A549 (cell line): ENCODE results near the gene DCAF11. TPM values are rescaled to one million over a fixed set of nuclear protein-coding genes. Genes with fewer than 3 reads are reported as not detected.
A peak's percentile ranks its signal among the peaks of the same experiment; 100 is the strongest.

Experiments used
- ATAC-seq, 2 experiments: fragments of 200-7000 bp in 1 of 2; fragments of >200 bp in 1 of 2; cut with Nextera tagmentation in 1 of 2; cut with Tn5 transposase in 1 of 2; 3 replicates each; pipeline versions ENCODE4 v1.8.0 to v1.9.1; 2018 to 2020; ENCODE audit warnings: mild to moderate bottlenecking in 1 of 2, moderate library complexity in 1 of 2
- CTCF ChIA-PET: fragments of 300-600 bp; sonication (Branson Sonifier 250); formaldehyde crosslinking; extraction: SDS; loops from one replicate; lab custom pipeline; 2021; ENCODE audit warnings: antibody characterized with exemption, inconsistent platforms; lab: Yijun Ruan, JAX
- POLR2A ChIA-PET: fragments of 350-600 bp; formaldehyde crosslinking; extraction: SDS; loops from one replicate; lab custom pipeline; 2021; ENCODE audit warnings: antibody characterized with exemption, inconsistent platforms; lab: Yijun Ruan, JAX
- DNase-seq, 2 experiments: peaks; one replicate each; pipeline versions ENCODE4 v3.0.0 to v3.0.0-alpha.2; 2011 to 2016; ENCODE audit warnings: low read depth in 1 of 2, low spot score in 1 of 2
- FAIRE-seq: peaks from 2 replicates; lab custom pipeline; 2011; peaks lifted over from hg19 to GRCh38; lab: Jason Lieb, UNC
- H3K27ac ChIP-seq, 2 experiments: fragments of >200 bp; sonication (Bioruptor Twin); formaldehyde crosslinking; 3 replicates each; pipeline ENCODE4 v1.5.1; 2016 to 2017
- H3K4me1 ChIP-seq: fragments of >200 bp; sonication (Bioruptor Twin); formaldehyde crosslinking; 3 replicates; pipeline ENCODE4 v1.6.1; 2016
- H3K4me2 ChIP-seq: fragments of >200 bp; sonication (Bioruptor Twin); formaldehyde crosslinking; 3 replicates; pipeline ENCODE4 v1.6.1; 2016
- H3K4me3 ChIP-seq: fragments of >200 bp; sonication (Bioruptor Twin); formaldehyde crosslinking; 3 replicates; pipeline ENCODE4 v1.5.1; 2016
- H3K9me3 ChIP-seq: fragments of >200 bp; sonication (Bioruptor Twin); formaldehyde crosslinking; 3 replicates; pipeline ENCODE4 v1.6.1; 2016
- CBX8 ChIP-seq: fragments of 200-600 bp; sonication (generic); IDR thresholded peaks from 2 replicates; pipeline ENCODE4 v1.6.1; 2016
- CEBPB ChIP-seq, 2 experiments: fragments of >200 bp in 1 of 2; sonication (Bioruptor Twin) in 1 of 2; formaldehyde crosslinking in 1 of 2; IDR thresholded peaks; 2 replicates each; pipeline ENCODE4 v1.6.1; 2012 to 2016
- CHD2 ChIP-seq: fragments of 150-350 bp; IDR thresholded peaks from 2 replicates; pipeline ENCODE4 v1.6.1; 2014; ENCODE audit warnings: low read length; ENCODE audit not compliant: partially characterized antibody
- EHMT2 ChIP-seq: fragments of 200-600 bp; sonication (generic); IDR thresholded peaks from 2 replicates; pipeline ENCODE4 v1.6.1; 2016; ENCODE audit warnings: antibody characterized with exemption, low read depth, mild to moderate bottlenecking, moderate library complexity
- EP300 ChIP-seq, 2 experiments: fragments of >200 bp; sonication (Bioruptor Twin); formaldehyde crosslinking; IDR thresholded peaks; 2 replicates in 1 of 2; 3 replicates in 1 of 2; pipeline ENCODE4 v1.6.1; 2016 to 2017
- FOSB ChIP-seq: fragments of 250-450 bp; sonication (Bioruptor Pico); IDR thresholded peaks from 2 replicates; pipeline ENCODE4 v1.5.0; 2020; ENCODE audit warnings: mild to moderate bottlenecking, moderate library complexity
- GATA3 ChIP-seq: IDR thresholded peaks from 2 replicates; pipeline ENCODE4 v1.6.1; 2012; ENCODE audit warnings: borderline replicate concordance
- HDAC2 ChIP-seq: fragments of 200-600 bp; sonication (generic); IDR thresholded peaks from 2 replicates; pipeline ENCODE4 v1.6.1; 2016
- JUN ChIP-seq, 2 experiments: fragments of >200 bp; sonication (Bioruptor Twin); formaldehyde crosslinking; IDR thresholded peaks; 2 replicates in 1 of 2; 3 replicates in 1 of 2; pipeline ENCODE4 v1.6.1; 2016 to 2017
- JUNB ChIP-seq: fragments of >200 bp; sonication (Bioruptor Twin); formaldehyde crosslinking; IDR thresholded peaks from 2 replicates; pipeline ENCODE4 v1.6.1; 2016
- KDM5A ChIP-seq: fragments of 200-600 bp; sonication (generic); IDR thresholded peaks from 2 replicates; pipeline ENCODE4 v1.6.1; 2016; ENCODE audit warnings: antibody characterized with exemption, mild to moderate bottlenecking
- MAZ ChIP-seq: fragments of 150-350 bp; IDR thresholded peaks from 2 replicates; pipeline ENCODE4 v1.6.1; 2014; ENCODE audit warnings: antibody characterized with exemption, low read depth, low read length, borderline replicate concordance
- MYC ChIP-seq: IDR thresholded peaks from 2 replicates; pipeline ENCODE4 v1.6.1; 2012; ENCODE audit warnings: mild to moderate bottlenecking, inconsistent platforms, low read length, improper control_type of control experiment, borderline replicate concordance
- NR3C1 ChIP-seq: fragments of >200 bp; sonication (Bioruptor Twin); formaldehyde crosslinking; IDR thresholded peaks from 3 replicates; pipeline ENCODE4 v1.6.1; 2017
- PHF8 ChIP-seq: fragments of 200-600 bp; sonication (generic); IDR thresholded peaks from 2 replicates; pipeline ENCODE4 v1.6.1; 2016; ENCODE audit warnings: low read depth, mild to moderate bottlenecking, antibody characterized with exemption, moderate library complexity, borderline replicate concordance
- POLR2A ChIP-seq: IDR thresholded peaks from 2 replicates; pipeline ENCODE4 v1.6.1; 2012; ENCODE audit warnings: mild to moderate bottlenecking, low read length
- SMC3 ChIP-seq: fragments of >200 bp; sonication (Bioruptor Twin); formaldehyde crosslinking; IDR thresholded peaks from 3 replicates; pipeline ENCODE4 v1.6.1; 2018; ENCODE audit warnings: inconsistent platforms
- TFCP2L1 ChIP-seq: fragments of 250-450 bp; sonication (Bioruptor Pico); IDR thresholded peaks from 2 replicates; pipeline ENCODE4 v1.5.0; 2021; ENCODE audit warnings: mild to moderate bottlenecking
- ZNF302 ChIP-seq: fragments of 250-450 bp; sonication (Bioruptor Pico); IDR thresholded peaks from 2 replicates; pipeline ENCODE4 v1.9.0; 2021; ENCODE audit warnings: inconsistent platforms, mild to moderate bottlenecking, moderate library complexity
- WGBS: methylation state at CpG from one replicate; pipeline ENCODE4 v1.1.6; 2017; ENCODE audit errors: missing lambda C conversion rate; 5-methylcytosine and 5-hydroxymethylcytosine counted together
- polyA plus RNA-seq, 4 experiments: library from polyadenylated mRNA; depleted of rRNA in 3 of 4; stranded (reverse); fragments of >200 nt; fragmentation: RNase III in 1 of 4; extraction: RNeasy Plus Mini Kit Qiagen cat#74134 plus additional on column Dnase treatment in 1 of 4; gene quantifications; 2 replicates in 3 of 4; 3 replicates in 1 of 4; pipeline ENCODE4 v1.2.3, GENCODE V29; 2011 to 2017
- TF ChIP-seq, protein P1 (sequence below): fragments of 200-600 bp; sonication (generic); IDR thresholded peaks from 2 replicates; pipeline ENCODE4 v1.6.1; 2016; ENCODE audit warnings: antibody characterized with exemption, mild to moderate bottlenecking, moderate library complexity
- TF ChIP-seq, protein P2 (sequence below): fragments of >200 bp; sonication (Bioruptor Twin); formaldehyde crosslinking; IDR thresholded peaks from 3 replicates; pipeline ENCODE4 v1.6.1; 2016
- TF ChIP-seq, protein P3 (sequence below): IDR thresholded peaks from 2 replicates; pipeline ENCODE4 v1.6.1; 2012; ENCODE audit warnings: low read depth, borderline replicate concordance
- TF ChIP-seq, protein P4 (sequence below): IDR thresholded peaks from 2 replicates; pipeline ENCODE4 v1.6.1; 2012

DCAF11 gene
- polyA plus RNA-seq, 2 of the 4 experiments (the other 2 are of a cell fraction): 27.9 to 30.7 TPM

DNA sequence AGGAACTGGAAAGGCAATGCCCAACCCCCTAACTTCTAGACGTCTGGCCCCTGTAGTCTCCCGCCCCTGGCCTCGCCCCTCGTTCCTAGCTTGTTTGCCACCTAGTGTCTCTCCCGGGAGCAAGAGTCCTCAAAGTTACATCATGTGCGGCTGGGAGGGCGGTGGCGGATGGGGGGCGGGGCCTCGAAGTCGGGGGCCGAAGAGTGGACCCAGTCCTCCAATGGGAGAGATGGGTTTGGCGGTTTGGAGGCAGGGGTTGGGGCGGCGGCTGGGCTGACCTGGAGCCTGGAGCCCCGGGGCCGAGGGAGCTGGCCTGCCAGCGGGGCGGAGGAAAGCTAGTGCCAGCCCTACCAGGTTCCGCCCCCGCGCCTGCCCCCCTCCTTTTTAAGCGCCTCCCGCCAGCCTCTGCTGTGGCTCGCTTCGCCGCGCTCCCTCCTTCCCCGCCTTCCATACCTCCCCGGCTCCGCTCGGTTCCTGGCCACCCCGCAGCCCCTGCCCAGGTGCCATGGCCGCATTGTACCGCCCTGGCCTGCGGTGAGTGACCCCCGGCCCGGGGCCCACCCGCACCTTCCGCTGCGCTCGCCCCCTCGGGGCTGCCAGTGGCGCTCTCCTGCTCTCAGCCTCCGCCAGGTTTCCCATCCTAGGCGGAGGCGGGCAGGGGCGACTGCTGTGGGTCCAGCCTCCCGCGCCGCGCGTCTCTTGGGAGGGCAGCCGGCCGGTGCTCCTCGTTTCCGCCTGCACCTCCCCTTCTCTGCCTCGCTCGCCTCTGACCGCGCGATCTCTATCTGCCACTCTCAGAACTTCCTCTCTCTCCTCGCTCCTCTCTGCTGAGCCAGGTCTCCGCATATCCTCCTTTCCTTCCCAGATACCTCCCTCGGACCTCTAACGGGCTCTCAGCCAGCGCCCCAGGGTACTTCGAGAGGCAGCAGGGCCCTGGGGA, 20.4 kb upstream of the DCAF11 start, which contains the start of gene PCK2:
Gene PCK2 (plus strand): TSS at position 411 of the 940 bp plus-strand sequence. CDS start 95 bp downstream, at position 506.
- peaks cover 18% of the 10 kb centered on the region for H3K4me1 ChIP-seq
- H3K9me3 ChIP-seq: no peaks in the 10 kb centered on the region
- peak; percentile 93 to 94 for ATAC-seq
- DNase-seq: peak; percentile 95 to 97
- H3K27ac ChIP-seq: peak within 1 kb of the TSS; percentile 95 to 100
- under 1% methylated on average over 35 of the region's 68 CpGs for WGBS
- peak within 1 kb of the TSS; percentile 89 for H3K4me2 ChIP-seq
- FAIRE-seq: no peak
- ChIA-PET CTCF (interaction anchor here (0.9 to 12.6 kb wide), 11 partner anchors 11 to 67 kb away, joined by 3 to 405 read pairs (median 4); partner anchors contain the start of genes CPNE6, IRF9 and PSME1), POLR2A (interaction anchor here (0.6 to 3.7 kb wide), 21 partner anchors 9 to 336 kb away, joined by 3 to 55 read pairs (median 6); partner anchors contain the start of genes CARMIL3, CPNE6, DCAF11 and EMC9)
- TF ChIP-seq MYC: no peak
- no peak for TF ChIP-seq EHMT2
- no peak for TF ChIP-seq KDM5A
- peak; percentile 27; the same call in 1 of the 2 replicates for TF ChIP-seq GATA3
- TF ChIP-seq, protein P1, sequence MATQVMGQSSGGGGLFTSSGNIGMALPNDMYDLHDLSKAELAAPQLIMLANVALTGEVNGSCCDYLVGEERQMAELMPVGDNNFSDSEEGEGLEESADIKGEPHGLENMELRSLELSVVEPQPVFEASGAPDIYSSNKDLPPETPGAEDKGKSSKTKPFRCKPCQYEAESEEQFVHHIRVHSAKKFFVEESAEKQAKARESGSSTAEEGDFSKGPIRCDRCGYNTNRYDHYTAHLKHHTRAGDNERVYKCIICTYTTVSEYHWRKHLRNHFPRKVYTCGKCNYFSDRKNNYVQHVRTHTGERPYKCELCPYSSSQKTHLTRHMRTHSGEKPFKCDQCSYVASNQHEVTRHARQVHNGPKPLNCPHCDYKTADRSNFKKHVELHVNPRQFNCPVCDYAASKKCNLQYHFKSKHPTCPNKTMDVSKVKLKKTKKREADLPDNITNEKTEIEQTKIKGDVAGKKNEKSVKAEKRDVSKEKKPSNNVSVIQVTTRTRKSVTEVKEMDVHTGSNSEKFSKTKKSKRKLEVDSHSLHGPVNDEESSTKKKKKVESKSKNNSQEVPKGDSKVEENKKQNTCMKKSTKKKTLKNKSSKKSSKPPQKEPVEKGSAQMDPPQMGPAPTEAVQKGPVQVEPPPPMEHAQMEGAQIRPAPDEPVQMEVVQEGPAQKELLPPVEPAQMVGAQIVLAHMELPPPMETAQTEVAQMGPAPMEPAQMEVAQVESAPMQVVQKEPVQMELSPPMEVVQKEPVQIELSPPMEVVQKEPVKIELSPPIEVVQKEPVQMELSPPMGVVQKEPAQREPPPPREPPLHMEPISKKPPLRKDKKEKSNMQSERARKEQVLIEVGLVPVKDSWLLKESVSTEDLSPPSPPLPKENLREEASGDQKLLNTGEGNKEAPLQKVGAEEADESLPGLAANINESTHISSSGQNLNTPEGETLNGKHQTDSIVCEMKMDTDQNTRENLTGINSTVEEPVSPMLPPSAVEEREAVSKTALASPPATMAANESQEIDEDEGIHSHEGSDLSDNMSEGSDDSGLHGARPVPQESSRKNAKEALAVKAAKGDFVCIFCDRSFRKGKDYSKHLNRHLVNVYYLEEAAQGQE: no peak
- TF ChIP-seq HDAC2: no peak
- TF ChIP-seq CHD2: no peak
- TF ChIP-seq, protein P2, sequence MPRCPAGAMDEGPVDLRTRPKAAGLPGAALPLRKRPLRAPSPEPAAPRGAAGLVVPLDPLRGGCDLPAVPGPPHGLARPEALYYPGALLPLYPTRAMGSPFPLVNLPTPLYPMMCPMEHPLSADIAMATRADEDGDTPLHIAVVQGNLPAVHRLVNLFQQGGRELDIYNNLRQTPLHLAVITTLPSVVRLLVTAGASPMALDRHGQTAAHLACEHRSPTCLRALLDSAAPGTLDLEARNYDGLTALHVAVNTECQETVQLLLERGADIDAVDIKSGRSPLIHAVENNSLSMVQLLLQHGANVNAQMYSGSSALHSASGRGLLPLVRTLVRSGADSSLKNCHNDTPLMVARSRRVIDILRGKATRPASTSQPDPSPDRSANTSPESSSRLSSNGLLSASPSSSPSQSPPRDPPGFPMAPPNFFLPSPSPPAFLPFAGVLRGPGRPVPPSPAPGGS: peak; percentile 95
- TF ChIP-seq JUNB: no peak
- no peak for TF ChIP-seq CBX8
- no peak for TF ChIP-seq NR3C1
- TF ChIP-seq POLR2A: peak; percentile 95
- peak in 1 of 2 experiments; percentile 69; a peak in 2 of 4 replicates for TF ChIP-seq CEBPB (IDR thresholded peaks at IDR 0.05)
- TF ChIP-seq, protein P3, sequence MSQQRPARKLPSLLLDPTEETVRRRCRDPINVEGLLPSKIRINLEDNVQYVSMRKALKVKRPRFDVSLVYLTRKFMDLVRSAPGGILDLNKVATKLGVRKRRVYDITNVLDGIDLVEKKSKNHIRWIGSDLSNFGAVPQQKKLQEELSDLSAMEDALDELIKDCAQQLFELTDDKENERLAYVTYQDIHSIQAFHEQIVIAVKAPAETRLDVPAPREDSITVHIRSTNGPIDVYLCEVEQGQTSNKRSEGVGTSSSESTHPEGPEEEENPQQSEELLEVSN: peak; percentile 81
- peak; percentile 73 to 98 for TF ChIP-seq JUN (IDR thresholded peaks at IDR 0.05)
- TF ChIP-seq SMC3: no peak
- 0 out of 2 replicates have a peak, but pooled peaks have one; percentile 6 for TF ChIP-seq MAZ
- peak; percentile 34; the same call in 1 of the 2 replicates for TF ChIP-seq TFCP2L1 (CRISPR knock-in tag)
- TF ChIP-seq ZNF302 (CRISPR knock-in tag): no peak
- peak; percentile 75 for TF ChIP-seq PHF8
- TF ChIP-seq EP300 (IDR thresholded peaks at IDR 0.05): no peak
- no peak for TF ChIP-seq FOSB
- TF ChIP-seq, protein P4, sequence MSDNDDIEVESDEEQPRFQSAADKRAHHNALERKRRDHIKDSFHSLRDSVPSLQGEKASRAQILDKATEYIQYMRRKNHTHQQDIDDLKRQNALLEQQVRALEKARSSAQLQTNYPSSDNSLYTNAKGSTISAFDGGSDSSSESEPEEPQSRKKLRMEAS: peak; percentile 66
- H3K4me3 ChIP-seq: peak within 1 kb of the TSS; percentile 70
